ENCODE results near the gene ADAM10. TPM values are rescaled to one million over a fixed set of nuclear protein-coding genes. Genes with fewer than 3 reads are reported as not detected.

ADAM10 gene
- total and polyA plus RNA-seq, 2 donors (not counting 1 experiment from before 2014, with no cell fraction given) = 18.8 to 138 TPM

- Mint-ChIP-seq H3K27ac (no peak overlapping the region), H3K27me3 (peaks cover 5% of the 10 kb centered on the region), H3K4me1 (peaks cover 3% of the 10 kb centered on the region), H3K4me3 (no peak overlapping the region), H3K9me3 (ENCODE audit: insufficient read depth) (peaks cover 12% of the 10 kb centered on the region)
- ATAC-seq (ENCODE audit: low read depth) (no peak), DNase-seq (no peak)
- Histone ChIP-seq H3K27me3 (replicated peaks in 1 of 4; ENCODE audit: control extremely low read depth in 1 of 4, control insufficient read depth in 3 of 4, insufficient read depth in 4 of 4, low read length in 3 of 4) (no peaks in the 10 kb centered on the region), H3K36me3 (replicated peaks in 1 of 2; ENCODE audit: control extremely low read depth in 1 of 2, control insufficient read depth in 1 of 2, extremely low read depth in 1 of 2, insufficient read depth in 2 of 2, low read length in 1 of 2) (no peaks in the 10 kb centered on the region), H3K4me3 (ENCODE audit: control extremely low read depth in 1 of 5, extremely low read depth in 1 of 5, insufficient read depth in 1 of 5, low read depth in 2 of 5, low read length in 4 of 5) (no peak overlapping the region), H3K9me3 (ENCODE audit: control extremely low read depth in 1 of 3, control insufficient read depth in 2 of 3, insufficient read depth in 1 of 3, low read length in 2 of 3) (peaks cover 0 to 2% (median 0%) of the 10 kb centered on the region in 3 donors), H4K20me1 (ENCODE audit: control insufficient read depth, insufficient read depth, low read length, poor library complexity, severe bottlenecking) (no peaks in the 10 kb centered on the region), H3K79me2 (ENCODE audit: control insufficient read depth, insufficient read depth, low read length) (no peaks in the 10 kb centered on the region), H3K4me2 (replicated peaks; ENCODE audit: low read depth, low read length, poor library complexity, severe bottlenecking) (no peak overlapping the region), H2AFZ (ENCODE audit: insufficient read depth, low read depth, low read length, poor library complexity, severe bottlenecking) (no peak overlapping the region), H3K4me1 (ENCODE audit: control insufficient read depth in 2 of 2, insufficient read depth in 2 of 2, low read length in 2 of 2) (no peaks in the 10 kb centered on the region), H3K27ac (ENCODE audit: low read length in 2 of 2) (no peak overlapping the region), H3K9ac (ENCODE audit: low read length) (no peak overlapping the region)
- ChIA-PET CTCF (no interaction called here), POLR2A (no interaction called here)
- 89% methylated on average over 5 of the region's 6 CpGs for WGBS (ENCODE audit: insufficient coverage)
- intact Hi-C loops (cut with micrococcal nuclease) = no loop called here
- TF ChIP-seq EZH2 (IDR thresholded peaks at IDR 0.05; ENCODE audit: borderline replicate concordance, insufficient read depth, low read depth, low read length, poor library complexity, severe bottlenecking) (no peak), CTCF (IDR thresholded peaks at IDR 0.05) (no peak)
Observed at GRCh38 chr15:58571491-58571890, 178.0 kb downstream of the ADAM10 start.

- POLR2A ChIA-PET = no interaction called here
Observed at GRCh38 chr15:58569455-58569854, 180.1 kb downstream of the ADAM10 start.

More at GRCh38 chr15:58569455-58569854, 180.1 kb downstream of the ADAM10 start:
- Histone ChIP-seq H2AFZ (ENCODE audit: insufficient read depth, low read depth, low read length, poor library complexity, severe bottlenecking) (no peak overlapping the region), H3K9ac (ENCODE audit: low read length) (no peak overlapping the region), H3K27ac (ENCODE audit: low read length in 2 of 2) (no peak overlapping the region), H3K27me3 (replicated peaks in 1 of 4; ENCODE audit: control extremely low read depth in 1 of 4, control insufficient read depth in 3 of 4, insufficient read depth in 4 of 4, low read length in 3 of 4) (no peaks in the 10 kb centered on the region), H4K20me1 (ENCODE audit: control insufficient read depth, insufficient read depth, low read length, poor library complexity, severe bottlenecking) (no peaks in the 10 kb centered on the region), H3K4me1 (ENCODE audit: control insufficient read depth in 2 of 2, insufficient read depth in 2 of 2, low read length in 2 of 2) (no peaks in the 10 kb centered on the region), H3K36me3 (replicated peaks in 1 of 2; ENCODE audit: control extremely low read depth in 1 of 2, control insufficient read depth in 1 of 2, extremely low read depth in 1 of 2, insufficient read depth in 2 of 2, low read length in 1 of 2) (no peaks in the 10 kb centered on the region), H3K79me2 (ENCODE audit: control insufficient read depth, insufficient read depth, low read length) (no peaks in the 10 kb centered on the region), H3K9me3 (ENCODE audit: control extremely low read depth in 1 of 3, control insufficient read depth in 2 of 3, insufficient read depth in 1 of 3, low read length in 2 of 3) (peaks cover 0 to 2% (median 0%) of the 10 kb centered on the region in 3 donors), H3K4me2 (replicated peaks; ENCODE audit: low read depth, low read length, poor library complexity, severe bottlenecking) (no peak overlapping the region), H3K4me3 (ENCODE audit: control extremely low read depth in 1 of 5, extremely low read depth in 1 of 5, insufficient read depth in 1 of 5, low read depth in 2 of 5, low read length in 4 of 5) (no peak overlapping the region)
- Mint-ChIP-seq H3K27me3 (peaks cover 10% of the 10 kb centered on the region), H3K4me3 (no peak overlapping the region), H3K4me1 (no peaks in the 10 kb centered on the region), H3K27ac (no peak overlapping the region), H3K9me3 (ENCODE audit: insufficient read depth) (peaks cover 12% of the 10 kb centered on the region)
- WGBS (ENCODE audit: insufficient coverage) = 100% methylated on average over 1 of the region's 1 CpG
- intact Hi-C loops (cut with micrococcal nuclease) = no loop called here
- DNase-seq (no peak), ATAC-seq (ENCODE audit: low read depth) (no peak)
- TF ChIP-seq CTCF (IDR thresholded peaks at IDR 0.05) = no peak
- no peak for TF ChIP-seq EZH2 (IDR thresholded peaks at IDR 0.05; ENCODE audit: borderline replicate concordance, insufficient read depth, low read depth, low read length, poor library complexity, severe bottlenecking)
- CTCF ChIA-PET = interaction anchor here (1.2 kb wide), 1 partner anchor 8 kb away, joined by 4 read pairs; no protein-coding TSS in a partner anchor
